Ramos (cell line): ENCODE data around the gene FSD1L.

Experiments
- in situ Hi-C: fragments of 300-500 bp; cut with MboI; formaldehyde crosslinking; loops from one replicate; pipeline ENCODE4 v1.14.3; 2022; ENCODE audit warnings: low sequenced_read_pairs; ENCODE audit not compliant: unreplicated experiment

The FSD1L gene

GRCh38 chr9:105447814-105448812 lies at the start of gene FSD1L:
FSD1L (plus strand) TSS chr9:105448034; CDS start chr9:105448221, 187 bp downstream.
- in situ Hi-C loops, result loop anchor here (10.0 kb wide), 1 partner anchor 267 kb away; no protein-coding TSS in a partner anchor

GRCh38 chr9:105399117-105399516 lies 48.7 kb upstream of the FSD1L start:
- in situ Hi-C loops, result no loop called here

GRCh38 chr9:105401651-105402050 lies 46.2 kb upstream of the FSD1L start:
- in situ Hi-C loops, result no loop called here

- in situ Hi-C loops, result no loop called here
Measured at GRCh38 chr9:105403552-105404248, 44.1 kb upstream of the FSD1L start.

GRCh38 chr9:105405514-105406131 lies 42.2 kb upstream of the FSD1L start:
- in situ Hi-C loops, result loop anchor here (5.0 kb wide), 1 partner anchor 153 kb away; no protein-coding TSS in a partner anchor

- in situ Hi-C loops, result loop anchor here (5.0 kb wide), 1 partner anchor 154 kb away; no protein-coding TSS in a partner anchor
Measured at GRCh38 chr9:105406369-105406768, 41.5 kb upstream of the FSD1L start.

GRCh38 chr9:105413525-105413924 lies 34.3 kb upstream of the FSD1L start:
- in situ Hi-C loops, result loop anchor here (10.0 kb wide), 2 partner anchors 549 to 639 kb away; no protein-coding TSS in a partner anchor

- in situ Hi-C loops, result loop anchor here (5.0 to 10.0 kb wide), 3 partner anchors 258 to 640 kb away; no protein-coding TSS in a partner anchor
Measured at GRCh38 chr9:105414947-105415661, 32.7 kb upstream of the FSD1L start.

- in situ Hi-C loops, result loop anchor here (5.0 to 10.0 kb wide), 3 partner anchors 258 to 641 kb away; no protein-coding TSS in a partner anchor
Measured at GRCh38 chr9:105415662-105415980, 32.2 kb upstream of the FSD1L start.

GRCh38 chr9:105416840-105417239 lies 31.0 kb upstream of the FSD1L start:
- in situ Hi-C loops, result loop anchor here (5.0 to 10.0 kb wide), 3 partner anchors 260 to 642 kb away; no protein-coding TSS in a partner anchor

- in situ Hi-C loops, result loop anchor here (5.0 to 10.0 kb wide), 3 partner anchors 262 to 644 kb away; no protein-coding TSS in a partner anchor
Measured at GRCh38 chr9:105418588-105419500, 29.0 kb upstream of the FSD1L start.

- in situ Hi-C loops, result loop anchor here (5.0 to 10.0 kb wide), 3 partner anchors 263 to 645 kb away; no protein-coding TSS in a partner anchor
Measured at GRCh38 chr9:105419816-105420597, 27.8 kb upstream of the FSD1L start.

- in situ Hi-C loops, result no loop called here
Measured at GRCh38 chr9:105421154-105421553, 26.7 kb upstream of the FSD1L start.

- in situ Hi-C loops, result no loop called here
Measured at GRCh38 chr9:105421864-105422263, 26.0 kb upstream of the FSD1L start.

GRCh38 chr9:105425816-105426433 lies 21.9 kb upstream of the FSD1L start:
- in situ Hi-C loops, result no loop called here

GRCh38 chr9:105426657-105427056 lies 21.2 kb upstream of the FSD1L start:
- in situ Hi-C loops, result no loop called here
